Measurements from ENCODE around the gene DNAH9. TPM values are rescaled to one million over a fixed set of nuclear protein-coding genes. Genes with fewer than 3 reads are reported as not detected.

DNAH9 gene
- polyA plus RNA-seq, 1 donor (not counting 4 experiments of a cell fraction or from before 2014, with no cell fraction given), result 0.42 TPM

GRCh38 chr17:11840831-11841230 is 242.6 kb downstream of the DNAH9 start:
- dilution Hi-C loops (cut with MboI; ENCODE audit: extremely low pct_ligation_motif_present, low sequenced_read_pairs), result no loop called here

GRCh38 chr17:11848330-11848729 is 250.1 kb downstream of the DNAH9 start:
- H4K20me1 ChIP-seq (ENCODE audit: control insufficient read depth, extremely low read depth, insufficient read depth, low read length), result no peaks in the 10 kb centered on the region
- H3K79me2 ChIP-seq (ENCODE audit: control insufficient read depth, insufficient read depth, low read length), result no peaks in the 10 kb centered on the region
- FAIRE-seq, result no peak
- no peaks in the 10 kb centered on the region for H3K9me1 ChIP-seq (ENCODE audit: control insufficient read depth, extremely low read depth, insufficient read depth, low read length)
- H3K4me2 ChIP-seq (ENCODE audit: control insufficient read depth, extremely low read depth, insufficient read depth, low read depth, low read length), result no peak overlapping the region
- TF ChIP-seq CTCF (optimal IDR thresholded peaks at IDR 0.05 in 1 of 3, IDR thresholded peaks at IDR 0.05 in 1 of 3, conservative IDR thresholded peaks at IDR 0.05 in 1 of 3; ENCODE audit: extremely low read depth in 1 of 3, insufficient read depth in 2 of 3, low read length in 3 of 3) (no peak), EZH2 (IDR thresholded peaks at IDR 0.05; ENCODE audit: low read length) (no peak)
- no peaks in the 10 kb centered on the region for H3K36me3 ChIP-seq (ENCODE audit: control insufficient read depth in 2 of 2, extremely low read depth in 1 of 2, insufficient read depth in 2 of 2, low read length in 2 of 2)
- H2AFZ ChIP-seq (ENCODE audit: control insufficient read depth, low read length), result no peak overlapping the region
- dilution Hi-C loops (cut with MboI; ENCODE audit: extremely low pct_ligation_motif_present, low sequenced_read_pairs), result no loop called here
- no peak overlapping the region for H3K9ac ChIP-seq (ENCODE audit: control insufficient read depth, extremely low read depth, insufficient read depth, low read length)
- H3K27ac ChIP-seq (ENCODE audit: control insufficient read depth, insufficient read depth, low read length), result no peak overlapping the region
- H3K27me3 ChIP-seq (ENCODE audit: control insufficient read depth, extremely low read depth, insufficient read depth, low read length), result no peaks in the 10 kb centered on the region
- no peak for DNase-seq (ENCODE audit: low read depth, low spot score)
- H3K9me3 ChIP-seq (ENCODE audit: control insufficient read depth, low read depth, low read length), result no peaks in the 10 kb centered on the region
- H3K4me1 ChIP-seq (ENCODE audit: control insufficient read depth, extremely low read depth, insufficient read depth, low read length), result peaks cover 4% of the 10 kb centered on the region
- no peak overlapping the region for H3K4me3 ChIP-seq (ENCODE audit: control insufficient read depth in 2 of 3, extremely low read depth in 1 of 3, insufficient read depth in 2 of 3, low read depth in 1 of 3, low read length in 3 of 3)

More at GRCh38 chr17:11840831-11841230, 242.6 kb downstream of the DNAH9 start:
- Histone ChIP-seq H3K9me3 (ENCODE audit: control insufficient read depth, low read depth, low read length) (no peaks in the 10 kb centered on the region), H3K4me2 (ENCODE audit: control insufficient read depth, extremely low read depth, insufficient read depth, low read depth, low read length) (no peak overlapping the region), H3K79me2 (ENCODE audit: control insufficient read depth, insufficient read depth, low read length) (no peaks in the 10 kb centered on the region), H3K4me3 (ENCODE audit: control insufficient read depth in 2 of 3, extremely low read depth in 1 of 3, insufficient read depth in 2 of 3, low read depth in 1 of 3, low read length in 3 of 3) (no peak overlapping the region), H3K27me3 (ENCODE audit: control insufficient read depth, extremely low read depth, insufficient read depth, low read length) (no peaks in the 10 kb centered on the region), H3K4me1 (ENCODE audit: control insufficient read depth, extremely low read depth, insufficient read depth, low read length) (no peaks in the 10 kb centered on the region), H3K9ac (ENCODE audit: control insufficient read depth, extremely low read depth, insufficient read depth, low read length) (no peak overlapping the region), H2AFZ (ENCODE audit: control insufficient read depth, low read length) (no peak overlapping the region), H3K36me3 (ENCODE audit: control insufficient read depth in 2 of 2, extremely low read depth in 1 of 2, insufficient read depth in 2 of 2, low read length in 2 of 2) (no peaks in the 10 kb centered on the region), H3K9me1 (ENCODE audit: control insufficient read depth, extremely low read depth, insufficient read depth, low read length) (no peaks in the 10 kb centered on the region), H4K20me1 (ENCODE audit: control insufficient read depth, extremely low read depth, insufficient read depth, low read length) (no peaks in the 10 kb centered on the region), H3K27ac (ENCODE audit: control insufficient read depth, insufficient read depth, low read length) (no peak overlapping the region)
- FAIRE-seq (no peak), DNase-seq (ENCODE audit: low read depth, low spot score) (no peak)
- TF ChIP-seq CTCF (optimal IDR thresholded peaks at IDR 0.05 in 1 of 3, IDR thresholded peaks at IDR 0.05 in 1 of 3, conservative IDR thresholded peaks at IDR 0.05 in 1 of 3; ENCODE audit: extremely low read depth in 1 of 3, insufficient read depth in 2 of 3, low read length in 3 of 3), result no peak
- no peak for TF ChIP-seq EZH2 (IDR thresholded peaks at IDR 0.05; ENCODE audit: low read length)
